Caco-2 (cell line): ENCODE data around the gene MED13L. TPM values are rescaled to one million over a fixed set of nuclear protein-coding genes. Genes with fewer than 3 reads are reported as not detected.

Experiments used
- BruUV-seq: library from RNA; stranded (reverse); fragments of 400-500 nt; replicated peaks from 2 replicates; lab custom pipeline; 2021; lab: Mats Ljungman, UMichigan
- CTCF ChIA-PET: fragments of 300-600 bp; sonication (Branson Sonifier 250); formaldehyde crosslinking; loops from one replicate; lab custom pipeline; 2022; ENCODE audit warnings: antibody characterized with exemption; lab: Charles Lee
- POLR2A ChIA-PET: fragments of 300-600 bp; sonication (Branson Sonifier 250); formaldehyde crosslinking; loops from one replicate; lab custom pipeline; 2022; ENCODE audit warnings: antibody characterized with exemption; lab: Charles Lee
- DNase-seq, 2 experiments: peaks; one replicate each; pipeline versions ENCODE4 v3.0.0 to v3.0.0-alpha.2; 2020 to 2022
- H3K27me3 ChIP-seq: replicated peaks from 2 replicates; pipeline ENCODE4 v1.6.0; 2011; ENCODE audit warnings: low read length; ENCODE audit not compliant: control insufficient read depth, insufficient read depth
- H3K36me3 ChIP-seq: 2 replicates; pipeline ENCODE4 v1.5.1; 2011; ENCODE audit warnings: low read length; ENCODE audit not compliant: control insufficient read depth, insufficient read depth
- H3K4me1 ChIP-seq: fragments of 250-450 bp; sonication (Bioruptor Pico); 2 replicates; pipeline ENCODE4 v1.5.1; 2020; ENCODE audit warnings: mild to moderate bottlenecking
- H3K4me3 ChIP-seq: 2 replicates; pipeline ENCODE4 v1.5.1; 2011; ENCODE audit warnings: low read depth, mild to moderate bottlenecking, control low read depth, low read length
- H3K9me3 ChIP-seq: fragments of 250-450 bp; sonication (Bioruptor Pico); 2 replicates; pipeline ENCODE4 v1.5.1; 2020; ENCODE audit warnings: mild to moderate bottlenecking, moderate library complexity
- H3K27ac Mint-ChIP-seq: one replicate; pipeline ENCODE4 v1.8.0; 2022; ENCODE audit warnings: mixed read lengths; ENCODE audit not compliant: unreplicated experiment
- H3K27me3 Mint-ChIP-seq: one replicate; pipeline ENCODE4 v1.8.0; 2022; ENCODE audit warnings: mixed read lengths; ENCODE audit not compliant: insufficient read depth, unreplicated experiment
- H3K36me3 Mint-ChIP-seq: one replicate; pipeline ENCODE4 v1.8.0; 2022; ENCODE audit warnings: mild to moderate bottlenecking, mixed read lengths; ENCODE audit not compliant: insufficient read depth, unreplicated experiment
- H3K4me1 Mint-ChIP-seq: one replicate; pipeline ENCODE4 v1.8.0; 2022; ENCODE audit warnings: low read depth, mixed read lengths; ENCODE audit not compliant: unreplicated experiment
- H3K4me3 Mint-ChIP-seq: one replicate; pipeline ENCODE4 v1.8.0; 2022; ENCODE audit warnings: mild to moderate bottlenecking, moderate library complexity, mixed read lengths; ENCODE audit not compliant: unreplicated experiment
- H3K9me3 Mint-ChIP-seq: one replicate; pipeline ENCODE4 v1.8.0; 2022; ENCODE audit warnings: mixed read lengths; ENCODE audit not compliant: unreplicated experiment
- CTCF ChIP-seq, 2 experiments: fragments of 200-600 bp in 1 of 2; IDR thresholded peaks; 1 replicate in 1 of 2; 2 replicates in 1 of 2; pipeline versions ENCODE4 v1.5.1 to v1.8.0; 2011 to 2022; ENCODE audit warnings: antibody characterized with exemption in 1 of 2, control low read depth in 1 of 2, inconsistent platforms in 1 of 2, low read depth in 1 of 2, low read length in 1 of 2, mild to moderate bottlenecking in 1 of 2, moderate library complexity in 1 of 2; ENCODE audit not compliant: insufficient read depth in 1 of 2, severe bottlenecking in 1 of 2, unreplicated experiment in 1 of 2
- intact Hi-C: fragments of 100-400 bp; cut with micrococcal nuclease; formaldehyde crosslinking; loops from one replicate; pipeline ENCODE4 v1.10.0; 2022; ENCODE audit not compliant: unreplicated experiment
- total RNA-seq: library from RNA; stranded (reverse); gene quantifications from 2 replicates; pipeline ENCODE4 v1.2.3, GENCODE V29; 2022

Gene MED13L
- total RNA-seq, 1 experiment from 2014 or later = 160 TPM

- ChIA-PET CTCF (no interaction called here), POLR2A (no interaction called here)
- BruUV-seq = no TSS peak
- TF ChIP-seq CTCF (IDR thresholded peaks at IDR 0.05; ENCODE audit: insufficient read depth in 1 of 2, low read depth in 1 of 2, low read length in 1 of 2, severe bottlenecking in 1 of 2, unreplicated experiment in 1 of 2) = no peak
- Mint-ChIP-seq H3K4me1 (no peaks in the 10 kb centered on the region), H3K27ac (no peak overlapping the region), H3K4me3 (no peak overlapping the region), H3K36me3 (peaks cover 14% of the 10 kb centered on the region), H3K9me3 (no peaks in the 10 kb centered on the region), H3K27me3 (no peaks in the 10 kb centered on the region)
- Histone ChIP-seq H3K9me3 (no peaks in the 10 kb centered on the region), H3K4me3 (no peak overlapping the region), H3K36me3 (no peaks in the 10 kb centered on the region), H3K27me3 (no peaks in the 10 kb centered on the region), H3K4me1 (peaks cover 7% of the 10 kb centered on the region; the same call in 1 of the 2 replicates)
- no peak for DNase-seq
- intact Hi-C loops = loop anchor here (10.0 kb wide), 1 partner anchor 181 kb away; no protein-coding TSS in a partner anchor
These were observed 81.3 kb downstream of the MED13L start for GRCh38 chr12:116196226-116196625.

- H3K27me3 ChIP-seq = no peaks in the 10 kb centered on the region
- POLR2A ChIA-PET = no interaction called here
- TF ChIP-seq CTCF (IDR thresholded peaks at IDR 0.05; ENCODE audit: insufficient read depth in 1 of 2, low read depth in 1 of 2, low read length in 1 of 2, severe bottlenecking in 1 of 2, unreplicated experiment in 1 of 2) = no peak
- Mint-ChIP-seq H3K27ac (no peak overlapping the region), H3K4me3 (no peak overlapping the region), H3K4me1 (peaks cover under 1% of the 10 kb centered on the region), H3K27me3 (no peaks in the 10 kb centered on the region), H3K36me3 (peaks cover 9% of the 10 kb centered on the region), H3K9me3 (no peaks in the 10 kb centered on the region)
- peaks cover 7% of the 10 kb centered on the region; the same call in 1 of the 2 replicates for H3K4me1 ChIP-seq
- H3K36me3 ChIP-seq = no peaks in the 10 kb centered on the region
- H3K4me3 ChIP-seq = no peak overlapping the region
- no peak for DNase-seq
- CTCF ChIA-PET = no interaction called here
- no peaks in the 10 kb centered on the region for H3K9me3 ChIP-seq
- BruUV-seq = no TSS peak
- intact Hi-C loops = loop anchor here (10.0 kb wide), 1 partner anchor 180 kb away; no protein-coding TSS in a partner anchor
These were observed 82.5 kb downstream of the MED13L start for GRCh38 chr12:116194935-116195431.

GRCh38 chr12:116189692-116190091 is 87.8 kb downstream of the MED13L start:
- H3K36me3 ChIP-seq = no peaks in the 10 kb centered on the region
- no TSS peak for BruUV-seq
- Mint-ChIP-seq H3K27me3 (no peaks in the 10 kb centered on the region), H3K9me3 (no peaks in the 10 kb centered on the region), H3K36me3 (peaks cover 4% of the 10 kb centered on the region), H3K4me3 (no peak overlapping the region), H3K27ac (no peak overlapping the region), H3K4me1 (peaks cover 24% of the 10 kb centered on the region)
- POLR2A ChIA-PET = no interaction called here
- CTCF ChIA-PET = no interaction called here
- TF ChIP-seq CTCF (IDR thresholded peaks at IDR 0.05; ENCODE audit: insufficient read depth in 1 of 2, low read depth in 1 of 2, low read length in 1 of 2, severe bottlenecking in 1 of 2, unreplicated experiment in 1 of 2) = no peak
- no peaks in the 10 kb centered on the region for H3K27me3 ChIP-seq
- H3K9me3 ChIP-seq = no peaks in the 10 kb centered on the region
- intact Hi-C loops = loop anchor here (10.0 kb wide), 1 partner anchor 175 kb away; no protein-coding TSS in a partner anchor
- no peak overlapping the region for H3K4me3 ChIP-seq
- DNase-seq = no peak
- H3K4me1 ChIP-seq = peaks cover 33% of the 10 kb centered on the region
